ENCODE results near the gene C16orf89. TPM values are rescaled to one million over a fixed set of nuclear protein-coding genes. Genes with fewer than 3 reads are reported as not detected.
A peak's percentile ranks its signal among the peaks of the same experiment; 100 is the strongest.
"Not testable (repeated sequence)": the region's sequence is repeated elsewhere in the genome, so short reads cannot be mapped to it uniquely, and the experiment has no call there.

The C16orf89 gene
- total RNA-seq: not detected
- polyA plus RNA-seq (2013, experiment 1 of 2): 0.11 TPM
- polyA plus RNA-seq (2013, experiment 2 of 2): 0.22 TPM
- total RNA-seq: 0 to 0.09 (median 0) reads per million in 172 experiments

GRCh38 chr16:5065813-5066212 is at the start of gene C16orf89:
Gene C16orf89, minus strand, starts transcription at chr16:5065956. Its CDS starts 48 bp downstream, at chr16:5065908.
- DNase-seq (no peak), ATAC-seq (ENCODE audit: poor library complexity) (no peak)
- no peaks in the 10 kb centered on the region for H3K27me3 Mint-ChIP-seq
- Histone ChIP-seq H3K27me3 (ENCODE audit: control insufficient read depth in 1 of 2, insufficient read depth in 2 of 2, low read length in 2 of 2) (no peaks in the 10 kb centered on the region), H3K36me3 (ENCODE audit: insufficient read depth, low read length) (no peaks in the 10 kb centered on the region), H3K27ac (ENCODE audit: low read depth in 1 of 2, low read length in 2 of 2) (no peak within 1 kb of the TSS), H3K4me3 (ENCODE audit: low read length) (no peak within 1 kb of the TSS), H3K9me3 (ENCODE audit: control insufficient read depth in 1 of 2, insufficient read depth in 1 of 2, low read length in 2 of 2) (no peaks in the 10 kb centered on the region), H3K4me1 (ENCODE audit: insufficient read depth, low read length) (peaks cover 2% of the 10 kb centered on the region)
- no peaks in the 10 kb centered on the region for H3K36me3 Mint-ChIP-seq (ENCODE audit: low read depth)
- no peaks in the 10 kb centered on the region for H3K9me3 Mint-ChIP-seq
- ChIA-PET POLR2A (no interaction called here), CTCF (no interaction called here)
- intact Hi-C loops (cut with DNase I, micrococcal nuclease): no loop called here
- no peak within 1 kb of the TSS for H3K4me3 Mint-ChIP-seq
- H3K4me1 Mint-ChIP-seq (ENCODE audit: low read depth): peaks cover 2% of the 10 kb centered on the region
- no peak within 1 kb of the TSS for H3K27ac Mint-ChIP-seq
- TF ChIP-seq, protein P1, sequence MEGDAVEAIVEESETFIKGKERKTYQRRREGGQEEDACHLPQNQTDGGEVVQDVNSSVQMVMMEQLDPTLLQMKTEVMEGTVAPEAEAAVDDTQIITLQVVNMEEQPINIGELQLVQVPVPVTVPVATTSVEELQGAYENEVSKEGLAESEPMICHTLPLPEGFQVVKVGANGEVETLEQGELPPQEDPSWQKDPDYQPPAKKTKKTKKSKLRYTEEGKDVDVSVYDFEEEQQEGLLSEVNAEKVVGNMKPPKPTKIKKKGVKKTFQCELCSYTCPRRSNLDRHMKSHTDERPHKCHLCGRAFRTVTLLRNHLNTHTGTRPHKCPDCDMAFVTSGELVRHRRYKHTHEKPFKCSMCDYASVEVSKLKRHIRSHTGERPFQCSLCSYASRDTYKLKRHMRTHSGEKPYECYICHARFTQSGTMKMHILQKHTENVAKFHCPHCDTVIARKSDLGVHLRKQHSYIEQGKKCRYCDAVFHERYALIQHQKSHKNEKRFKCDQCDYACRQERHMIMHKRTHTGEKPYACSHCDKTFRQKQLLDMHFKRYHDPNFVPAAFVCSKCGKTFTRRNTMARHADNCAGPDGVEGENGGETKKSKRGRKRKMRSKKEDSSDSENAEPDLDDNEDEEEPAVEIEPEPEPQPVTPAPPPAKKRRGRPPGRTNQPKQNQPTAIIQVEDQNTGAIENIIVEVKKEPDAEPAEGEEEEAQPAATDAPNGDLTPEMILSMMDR (IDR thresholded peaks at IDR 0.05): no peak

DNA sequence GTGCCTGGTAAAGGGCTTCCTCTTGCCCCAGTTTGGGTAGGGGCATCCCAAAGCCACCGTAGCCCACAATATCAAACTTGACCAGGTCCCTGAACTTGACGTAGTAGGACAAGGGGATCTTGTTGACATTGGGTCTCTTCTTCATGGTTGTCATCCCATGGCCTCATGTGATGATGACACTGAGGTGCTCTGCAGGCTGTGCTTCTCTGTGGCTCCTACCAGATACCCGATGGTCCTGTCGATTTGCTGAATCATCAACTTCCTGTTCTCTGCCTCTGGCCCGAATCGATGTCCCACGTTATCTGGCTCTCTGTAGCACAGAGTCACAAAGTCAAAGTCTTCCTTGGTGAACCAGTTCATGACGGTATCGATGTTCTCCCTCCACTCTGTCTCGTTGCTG is 45.2 kb upstream of the C16orf89 start:
- H3K36me3 Mint-ChIP-seq (ENCODE audit: low read depth); H3K27ac Mint-ChIP-seq; ATAC-seq (ENCODE audit: poor library complexity); H3K4me3 ChIP-seq (ENCODE audit: low read length); H3K36me3 ChIP-seq (ENCODE audit: insufficient read depth, low read length); H3K27me3 ChIP-seq (ENCODE audit: control insufficient read depth in 1 of 2, insufficient read depth in 2 of 2, low read length in 2 of 2); POLR2A ChIA-PET; CTCF ChIA-PET; H3K9me3 Mint-ChIP-seq; H3K4me3 Mint-ChIP-seq; H3K9me3 ChIP-seq (ENCODE audit: control insufficient read depth in 1 of 2, insufficient read depth in 1 of 2, low read length in 2 of 2); intact Hi-C loops (cut with DNase I, micrococcal nuclease); DNase-seq; H3K4me1 Mint-ChIP-seq (ENCODE audit: low read depth); H3K27me3 Mint-ChIP-seq; H3K4me1 ChIP-seq (ENCODE audit: insufficient read depth, low read length); H3K27ac ChIP-seq (ENCODE audit: low read depth in 1 of 2, low read length in 2 of 2): not testable (repeated sequence)

DNA sequence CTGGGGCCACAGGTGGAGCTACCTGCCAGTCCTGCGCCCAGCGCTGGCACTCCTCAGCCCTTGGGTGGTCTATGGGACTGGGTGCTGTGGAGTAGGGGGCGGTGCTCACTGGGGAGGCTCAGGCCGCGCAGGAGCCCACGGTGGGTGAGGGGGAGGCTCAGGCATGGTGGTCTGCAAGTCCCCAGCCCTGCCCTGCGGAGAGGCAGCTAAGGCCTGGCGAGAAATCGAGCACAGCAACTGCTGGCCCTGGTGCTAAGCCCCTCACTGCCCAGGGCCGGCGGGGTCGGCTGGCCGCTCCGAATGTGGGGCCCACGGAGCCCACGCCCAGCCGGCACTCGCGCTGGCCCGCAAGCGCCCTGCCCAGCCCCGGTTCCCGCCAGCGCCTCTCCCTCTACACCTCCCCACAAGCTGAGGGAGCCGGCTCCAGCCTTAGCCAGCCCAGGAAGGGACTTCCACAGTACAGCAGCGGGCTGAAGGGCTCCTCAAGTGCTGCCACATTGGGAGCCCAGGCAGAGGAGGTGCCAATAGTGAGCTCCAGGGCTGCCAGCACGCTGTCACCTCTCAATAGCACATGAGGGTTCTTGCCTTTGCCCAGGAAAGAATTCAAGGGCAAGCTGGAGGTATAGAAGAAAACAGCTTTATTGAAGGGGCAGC is 42.9 kb upstream of the C16orf89 start:
- H3K4me1 ChIP-seq (ENCODE audit: insufficient read depth, low read length): no peaks in the 10 kb centered on the region
- Mint-ChIP-seq H3K27me3 (no peaks in the 10 kb centered on the region), H3K4me3 (no peak overlapping the region), H3K27ac (no peak overlapping the region), H3K4me1 (ENCODE audit: low read depth) (no peaks in the 10 kb centered on the region), H3K9me3 (no peaks in the 10 kb centered on the region), H3K36me3 (ENCODE audit: low read depth) (no peaks in the 10 kb centered on the region)
- TF ChIP-seq, protein P1 (IDR thresholded peaks at IDR 0.05): no peak
- no peak overlapping the region for H3K4me3 ChIP-seq (ENCODE audit: low read length)
- no peaks in the 10 kb centered on the region for H3K9me3 ChIP-seq (ENCODE audit: control insufficient read depth in 1 of 2, insufficient read depth in 1 of 2, low read length in 2 of 2)
- ATAC-seq (ENCODE audit: poor library complexity): no peak
- H3K36me3 ChIP-seq (ENCODE audit: insufficient read depth, low read length): no peaks in the 10 kb centered on the region
- DNase-seq: peak in 1 of 14 experiments; percentile 11
- ChIA-PET POLR2A (no interaction called here), CTCF (no interaction called here)
- no peak overlapping the region for H3K27ac ChIP-seq (ENCODE audit: low read depth in 1 of 2, low read length in 2 of 2)
- intact Hi-C loops (cut with DNase I, micrococcal nuclease): no loop called here
- H3K27me3 ChIP-seq (ENCODE audit: control insufficient read depth in 1 of 2, insufficient read depth in 2 of 2, low read length in 2 of 2): no peaks in the 10 kb centered on the region

- CTCF ChIA-PET; H3K4me1 Mint-ChIP-seq (ENCODE audit: low read depth); H3K4me3 ChIP-seq (ENCODE audit: low read length); H3K4me3 Mint-ChIP-seq; H3K27me3 Mint-ChIP-seq; ATAC-seq (ENCODE audit: poor library complexity); intact Hi-C loops (cut with DNase I, micrococcal nuclease); H3K27me3 ChIP-seq (ENCODE audit: control insufficient read depth in 1 of 2, insufficient read depth in 2 of 2, low read length in 2 of 2); H3K27ac Mint-ChIP-seq; H3K36me3 Mint-ChIP-seq (ENCODE audit: low read depth); DNase-seq; H3K27ac ChIP-seq (ENCODE audit: low read depth in 1 of 2, low read length in 2 of 2); H3K36me3 ChIP-seq (ENCODE audit: insufficient read depth, low read length); POLR2A ChIA-PET; H3K4me1 ChIP-seq (ENCODE audit: insufficient read depth, low read length); H3K9me3 Mint-ChIP-seq; H3K9me3 ChIP-seq (ENCODE audit: control insufficient read depth in 1 of 2, insufficient read depth in 1 of 2, low read length in 2 of 2): not testable (repeated sequence)
Measured at GRCh38 chr16:5105039-5105438, 39.3 kb upstream of the C16orf89 start.

DNA sequence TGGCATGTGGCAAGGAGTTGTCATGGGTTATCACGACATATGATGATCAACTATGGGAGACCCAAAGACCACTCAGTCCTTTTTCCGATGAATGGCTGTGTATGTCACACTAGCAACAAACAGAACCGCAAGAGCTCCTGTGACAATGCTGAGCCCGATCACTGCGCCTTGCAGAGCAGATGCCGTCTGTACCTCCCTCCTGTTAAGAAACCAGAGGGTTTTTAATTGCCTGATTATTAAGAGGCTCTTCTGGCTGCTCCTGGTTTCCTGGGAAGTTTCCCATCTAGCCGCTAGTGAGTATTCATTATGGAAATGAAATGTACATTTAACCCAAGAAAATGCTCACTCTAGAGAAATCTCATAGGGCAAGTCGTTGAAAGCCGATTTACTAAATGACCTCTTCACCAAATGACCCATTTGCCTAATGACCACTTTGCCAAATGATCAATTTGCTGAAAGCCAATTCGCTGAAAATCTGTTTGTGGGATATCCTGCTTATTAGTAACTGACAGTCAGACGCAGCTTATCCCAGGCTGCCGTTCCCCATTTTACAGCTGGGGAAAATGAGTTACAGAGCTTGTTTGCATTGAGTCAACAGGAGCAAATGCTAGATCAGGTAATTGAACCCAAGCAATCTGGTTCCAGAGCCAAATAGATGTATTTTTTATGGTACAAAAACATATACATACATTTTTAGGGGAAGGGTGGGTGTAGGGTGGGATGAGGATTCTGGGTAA is 37.7 kb upstream of the C16orf89 start:
- H3K27me3 Mint-ChIP-seq; H3K36me3 ChIP-seq (ENCODE audit: insufficient read depth, low read length); H3K27ac Mint-ChIP-seq; H3K9me3 Mint-ChIP-seq; POLR2A ChIA-PET; H3K9me3 ChIP-seq (ENCODE audit: control insufficient read depth in 1 of 2, insufficient read depth in 1 of 2, low read length in 2 of 2); H3K4me1 ChIP-seq (ENCODE audit: insufficient read depth, low read length); CTCF ChIA-PET; H3K27me3 ChIP-seq (ENCODE audit: control insufficient read depth in 1 of 2, insufficient read depth in 2 of 2, low read length in 2 of 2); H3K4me3 Mint-ChIP-seq; H3K27ac ChIP-seq (ENCODE audit: low read depth in 1 of 2, low read length in 2 of 2); ATAC-seq (ENCODE audit: poor library complexity); DNase-seq; intact Hi-C loops (cut with DNase I, micrococcal nuclease); H3K4me3 ChIP-seq (ENCODE audit: low read length); H3K36me3 Mint-ChIP-seq (ENCODE audit: low read depth); H3K4me1 Mint-ChIP-seq (ENCODE audit: low read depth): not testable (repeated sequence)
